ENCODE data around the gene CMIP.

The CMIP gene

GRCh38 chr16:81645925-81646324 is 201.3 kb downstream of the CMIP start:
- FAIRE-seq: no peak

DNA sequence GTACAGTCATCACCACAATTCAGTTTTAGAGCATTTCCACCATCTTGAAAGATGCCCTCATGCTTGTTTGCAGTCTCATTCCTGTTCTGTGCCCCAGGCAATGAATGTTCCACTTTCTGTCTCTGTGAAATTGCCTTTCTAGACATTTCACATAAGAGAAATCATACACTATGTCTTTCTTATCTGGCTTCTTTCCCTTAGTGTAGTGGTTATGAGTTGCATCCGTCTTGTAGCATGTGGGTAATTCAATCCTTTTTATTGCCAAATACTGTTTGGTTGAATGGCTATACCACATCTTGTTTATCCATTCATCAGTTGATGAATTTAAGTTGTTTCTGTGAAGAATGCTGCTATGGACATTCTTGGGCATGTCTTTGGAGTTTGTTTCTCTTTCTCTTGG is 202.0 kb downstream of the CMIP start:
- FAIRE-seq: no peak

DNA sequence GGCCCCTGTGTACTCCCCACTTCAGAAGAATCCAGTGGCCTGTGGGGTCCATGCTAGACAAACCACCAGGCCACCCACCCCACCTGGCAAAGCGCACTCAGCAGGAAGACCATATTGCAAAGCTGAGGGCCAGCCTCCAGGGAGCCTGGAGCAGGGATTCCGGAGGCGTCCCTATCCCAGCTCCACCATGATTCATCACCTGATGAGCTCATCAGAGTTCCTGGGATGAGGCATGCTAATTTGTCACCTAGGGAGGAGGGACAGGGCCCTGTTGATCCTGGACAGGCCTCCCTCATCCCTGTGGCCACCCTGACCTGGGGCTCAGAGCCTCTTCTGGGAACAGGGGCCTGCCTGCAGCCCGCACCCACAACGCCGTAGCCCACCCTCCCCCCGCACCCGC is 202.9 kb downstream of the CMIP start:
- FAIRE-seq: no peak

DNA sequence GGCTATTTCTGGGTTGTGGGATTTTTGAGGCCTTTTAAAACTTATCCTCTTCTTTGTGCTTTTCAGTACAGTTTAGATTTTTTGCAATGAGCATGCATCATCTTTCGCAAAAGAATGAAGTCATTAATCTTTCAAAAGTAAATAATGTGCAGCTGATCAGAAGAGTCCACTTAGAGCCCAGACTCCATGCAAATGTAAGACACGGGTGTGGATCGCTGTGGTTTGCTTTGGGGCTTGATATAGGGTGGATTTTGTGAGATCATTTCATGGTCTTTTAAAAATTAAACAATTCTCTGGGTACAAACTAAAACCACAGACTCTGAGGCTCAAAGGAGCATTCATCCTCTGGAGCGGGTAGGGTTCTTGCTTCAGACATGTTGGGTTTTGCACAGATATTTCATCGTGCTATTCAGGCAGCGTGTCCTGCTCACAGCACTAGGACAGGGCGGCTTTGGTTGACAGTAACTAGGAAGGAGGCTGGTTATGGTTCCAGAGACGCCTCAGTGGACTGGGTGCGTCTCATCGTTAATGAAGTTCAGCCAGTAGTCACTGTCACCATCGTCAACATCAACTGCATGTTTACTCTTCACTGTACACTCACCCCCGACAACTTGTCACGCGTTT is 205.1 kb downstream of the CMIP start:
- no peak for FAIRE-seq

DNA sequence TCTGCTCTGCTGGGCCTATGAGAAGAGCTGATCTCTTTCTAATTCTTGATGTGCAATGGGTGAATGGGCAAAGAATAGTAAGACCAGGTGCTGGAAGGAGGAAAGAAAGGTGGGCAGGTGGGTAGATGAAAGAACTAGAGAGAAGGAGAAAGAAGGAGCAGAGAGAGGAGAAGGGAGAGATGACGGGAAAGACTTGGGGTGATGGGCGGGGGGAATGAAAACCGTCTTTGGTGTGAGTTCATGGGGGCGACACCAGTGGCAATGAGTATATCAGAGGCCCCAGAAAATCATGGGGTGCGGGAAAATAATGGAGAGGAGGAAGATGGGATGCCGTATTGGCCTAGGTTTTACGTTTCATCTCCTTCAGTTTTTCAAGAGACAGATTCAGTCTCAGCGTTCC is 205.7 kb downstream of the CMIP start:
- no peak for FAIRE-seq

- no peak for FAIRE-seq
Measured at GRCh38 chr16:81650982-81651562, 206.5 kb downstream of the CMIP start.

DNA sequence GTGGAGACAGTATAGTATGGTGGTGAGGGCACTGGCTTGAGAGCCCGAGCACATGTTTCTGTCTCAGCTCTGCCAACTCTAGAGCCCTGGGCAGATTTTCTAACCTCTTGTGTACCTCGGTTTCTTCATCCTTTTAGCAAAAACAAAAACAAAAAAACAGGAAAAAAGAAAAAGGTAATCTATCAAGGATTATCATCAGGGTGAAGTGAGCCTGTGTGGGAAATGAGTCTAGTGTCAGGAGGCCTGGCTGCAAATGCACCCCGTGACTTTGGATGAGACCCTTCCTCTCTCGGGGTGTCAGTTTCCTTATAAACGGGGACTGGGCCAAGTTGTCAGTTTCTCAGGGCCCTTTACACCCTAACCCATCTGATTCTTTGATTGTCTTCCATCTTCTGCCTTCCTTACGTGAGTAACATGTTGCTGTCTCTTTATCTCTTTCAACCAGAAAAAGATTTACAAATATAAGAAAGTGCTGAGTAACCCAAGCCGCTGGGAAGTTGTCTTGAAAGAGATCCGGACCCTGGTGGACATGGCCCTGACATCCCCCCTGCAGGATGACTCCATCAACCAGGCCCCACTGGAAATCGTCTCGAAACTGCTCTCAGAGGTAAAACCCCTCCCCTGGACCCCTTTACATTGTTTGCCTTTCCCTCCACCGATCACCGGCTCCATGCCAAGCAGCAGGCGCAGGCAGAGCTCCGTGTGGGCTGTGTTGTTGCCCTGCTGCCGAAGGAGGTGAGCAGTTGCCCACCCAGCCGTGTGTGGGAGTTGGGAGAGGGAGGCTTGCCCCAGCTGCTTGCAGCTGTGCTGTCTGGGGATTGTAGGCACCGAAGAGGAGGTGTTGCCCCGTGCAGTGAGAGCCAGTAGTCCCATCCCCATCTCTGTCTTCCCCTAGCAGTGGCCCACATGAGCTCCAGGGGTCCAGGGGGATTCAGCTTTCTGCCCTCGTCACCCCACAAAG is 207.4 kb downstream of the CMIP start:
- FAIRE-seq: no peak

DNA sequence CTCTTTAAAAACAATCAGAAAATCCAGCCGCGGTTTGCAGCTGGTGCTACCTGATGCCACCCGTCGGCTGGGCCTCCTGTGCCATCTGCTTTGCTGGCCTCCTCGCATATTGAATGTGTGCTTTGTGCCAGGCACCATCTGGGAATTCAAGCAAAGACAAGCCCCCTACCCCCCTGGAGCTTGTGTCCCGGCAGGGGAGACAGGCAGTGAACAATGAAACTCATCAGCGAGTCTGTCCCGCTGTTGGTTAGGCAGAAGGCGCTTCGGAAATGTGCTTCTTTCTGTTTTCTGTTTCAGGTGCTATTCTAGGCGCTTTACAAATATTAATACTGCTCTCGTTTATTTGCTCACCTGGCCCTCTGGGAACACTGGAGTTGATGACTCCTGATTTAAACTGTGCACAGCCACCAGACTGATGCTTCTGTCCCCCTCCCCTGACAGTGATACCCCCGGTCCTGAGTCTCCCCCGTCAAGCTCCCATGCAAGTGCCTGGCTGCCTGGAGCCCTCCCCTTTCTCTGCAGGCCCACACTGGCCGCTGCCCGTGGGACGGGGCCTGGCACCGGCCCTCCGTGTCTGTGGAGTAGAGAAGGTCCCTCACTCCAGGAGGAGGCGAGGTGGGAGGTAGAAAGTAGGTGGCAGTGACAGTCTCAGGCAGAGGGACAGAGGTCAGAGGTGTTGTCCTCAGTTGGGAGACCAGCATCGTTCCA is 208.3 kb downstream of the CMIP start:
- no peak for FAIRE-seq

- FAIRE-seq: no peak
Measured at GRCh38 chr16:81654346-81654745, 209.7 kb downstream of the CMIP start.

DNA sequence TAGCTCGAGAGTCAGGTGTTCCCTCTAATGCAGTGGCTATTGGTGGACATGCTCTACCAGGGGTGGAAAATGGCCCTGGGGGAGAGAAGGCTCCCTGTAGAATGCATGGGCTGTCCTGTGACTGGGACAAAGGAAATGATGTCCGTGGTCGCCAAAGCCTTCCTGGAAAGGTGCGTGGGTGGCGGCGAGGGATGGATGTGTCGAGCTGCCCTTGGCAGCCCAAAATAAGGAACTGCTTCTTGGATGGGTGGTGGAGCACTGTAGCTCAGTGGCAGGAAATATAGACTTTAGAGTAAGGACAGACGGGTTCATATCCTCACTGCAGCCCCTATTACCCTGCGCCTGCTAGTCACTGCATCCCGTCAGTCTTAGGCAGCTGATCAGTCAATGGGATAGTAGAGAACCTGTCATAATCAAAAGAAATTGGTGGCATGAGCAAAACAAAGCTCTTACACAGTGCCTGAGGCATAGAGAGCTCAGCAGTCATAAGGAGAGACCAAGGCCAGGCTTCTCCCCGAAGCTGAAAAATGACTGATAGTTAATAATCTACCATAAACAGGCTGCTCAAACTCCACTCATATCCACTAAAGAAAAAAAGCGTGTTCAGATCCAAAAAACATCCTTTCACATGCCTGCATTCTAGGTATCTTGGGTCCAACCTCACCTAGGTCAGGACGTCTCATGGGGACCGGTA is 211.0 kb downstream of the CMIP start:
- FAIRE-seq: no peak

- FAIRE-seq: no peak
Measured at GRCh38 chr16:81657224-81657623, 212.6 kb downstream of the CMIP start.

GRCh38 chr16:81657781-81658180 is 213.2 kb downstream of the CMIP start:
- FAIRE-seq: no peak

DNA sequence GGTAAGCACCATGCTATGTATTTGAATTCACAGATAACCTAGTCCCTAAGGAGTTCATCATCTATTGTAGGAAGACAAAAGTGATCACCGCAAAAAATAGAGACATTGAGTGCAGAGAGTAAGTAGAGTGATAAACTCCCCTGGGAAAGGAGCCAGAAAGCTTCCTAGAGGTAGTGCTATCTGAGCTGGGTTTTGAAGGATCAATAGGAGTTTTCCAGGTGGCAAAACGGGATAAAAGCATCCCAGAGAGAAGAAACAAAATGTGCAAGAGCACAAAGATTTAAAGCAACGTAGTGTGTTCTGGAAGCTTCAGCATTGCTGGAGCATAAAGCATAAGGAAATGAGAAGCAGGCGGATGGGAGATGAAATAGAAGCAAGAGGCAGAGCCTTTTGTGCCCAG is 213.8 kb downstream of the CMIP start:
- FAIRE-seq: no peak

DNA sequence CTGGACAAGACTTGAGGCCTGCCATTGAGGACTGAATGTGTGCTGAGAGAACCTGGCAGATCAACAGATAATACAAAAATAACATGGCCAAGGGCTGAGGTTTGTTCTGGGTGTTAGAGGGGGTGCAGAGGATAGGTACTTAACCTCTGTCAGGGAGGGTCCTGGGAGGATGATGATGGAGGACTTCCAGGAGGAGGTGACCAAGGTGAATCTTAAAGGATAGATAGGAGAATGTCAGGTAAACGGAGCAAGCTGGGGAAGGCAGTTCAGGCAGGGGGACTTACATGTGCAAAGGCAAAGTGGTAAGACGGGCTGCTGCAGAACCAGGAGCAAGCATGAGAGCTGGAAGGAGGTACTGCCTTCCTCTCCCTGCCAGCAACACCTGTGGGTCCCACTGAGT is 214.6 kb downstream of the CMIP start:
- FAIRE-seq: no peak

GRCh38 chr16:81661082-81661481 is 216.5 kb downstream of the CMIP start:
- FAIRE-seq: no peak

DNA sequence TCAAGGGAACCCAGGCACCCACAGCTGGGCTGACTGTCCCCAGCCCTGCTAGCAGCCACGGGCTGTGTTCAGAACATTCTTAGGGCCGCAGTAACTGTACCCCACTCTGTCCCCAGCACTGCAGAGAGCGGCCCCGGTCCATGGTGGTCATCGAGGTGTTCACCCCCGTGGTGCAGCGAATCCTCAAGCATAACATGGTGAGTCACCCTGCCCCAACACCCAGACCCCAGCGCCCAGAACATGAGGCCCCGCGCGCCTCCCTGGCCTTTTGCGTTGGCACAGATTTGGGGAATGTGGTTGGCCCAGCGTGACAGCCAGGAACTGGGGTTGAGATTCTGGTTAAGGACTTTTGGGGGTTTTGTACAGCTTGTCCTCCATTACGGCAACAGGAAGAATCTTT is 219.5 kb downstream of the CMIP start:
- no peak for FAIRE-seq

DNA sequence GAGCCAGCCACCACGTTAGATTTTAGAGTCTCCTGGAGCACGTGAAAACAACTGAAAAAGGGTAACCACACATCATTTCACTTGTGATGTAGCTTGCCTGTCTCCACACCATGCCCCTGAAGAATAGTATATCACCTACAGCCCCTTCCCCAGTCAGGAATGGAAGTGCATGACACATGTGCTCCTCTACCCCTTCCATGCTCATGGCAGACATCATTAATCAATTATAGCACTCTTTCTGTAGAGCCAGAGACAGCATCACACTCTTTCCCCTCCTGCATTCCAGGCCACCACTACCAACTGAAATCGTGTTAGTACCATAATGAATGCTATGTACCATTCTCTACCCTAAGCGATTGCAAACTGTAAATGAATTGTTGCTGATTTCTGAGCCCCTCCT is 221.0 kb downstream of the CMIP start:
- FAIRE-seq: no peak

GRCh38 chr16:81666113-81666512 is 221.5 kb downstream of the CMIP start:
- FAIRE-seq: no peak

DNA sequence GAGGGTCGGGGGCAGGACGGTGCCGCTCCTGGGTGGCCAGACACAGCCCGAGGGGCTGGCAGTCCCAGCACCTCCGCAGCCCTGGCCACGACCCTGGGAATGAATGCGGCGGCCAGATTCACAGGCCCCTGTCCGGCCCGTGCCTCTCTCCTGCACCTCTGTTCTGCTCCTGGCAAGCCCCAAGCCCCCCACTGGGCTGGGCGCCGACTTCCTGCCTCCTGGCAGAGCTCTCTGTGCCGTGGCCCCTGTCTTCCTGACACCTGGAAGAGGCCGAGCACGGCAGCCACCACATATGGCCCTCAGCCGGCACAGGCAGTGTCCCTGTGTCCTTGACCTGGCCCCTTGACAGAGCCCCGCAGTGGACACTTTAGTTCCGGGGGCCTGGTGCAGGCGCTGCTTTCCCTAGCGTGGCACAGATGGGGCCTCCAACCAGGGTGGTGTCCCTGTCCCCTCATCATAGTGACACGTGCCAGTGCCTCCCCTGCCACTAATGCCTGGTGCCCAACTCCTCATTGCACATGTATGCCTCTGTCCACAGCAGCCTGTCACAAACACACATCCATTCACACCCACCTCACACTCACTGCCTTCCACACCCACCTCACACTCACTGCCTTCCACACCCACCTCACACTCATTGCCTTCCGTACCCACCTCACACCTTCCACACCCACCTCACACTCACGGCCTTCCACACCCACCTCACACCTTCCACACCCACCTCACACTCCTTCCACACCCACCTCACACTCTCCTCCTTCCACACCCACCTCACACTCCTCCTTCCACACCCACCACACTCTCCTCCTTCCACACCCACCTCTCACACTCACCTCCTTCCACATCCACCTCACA is 223.9 kb downstream of the CMIP start:
- FAIRE-seq: no peak

DNA sequence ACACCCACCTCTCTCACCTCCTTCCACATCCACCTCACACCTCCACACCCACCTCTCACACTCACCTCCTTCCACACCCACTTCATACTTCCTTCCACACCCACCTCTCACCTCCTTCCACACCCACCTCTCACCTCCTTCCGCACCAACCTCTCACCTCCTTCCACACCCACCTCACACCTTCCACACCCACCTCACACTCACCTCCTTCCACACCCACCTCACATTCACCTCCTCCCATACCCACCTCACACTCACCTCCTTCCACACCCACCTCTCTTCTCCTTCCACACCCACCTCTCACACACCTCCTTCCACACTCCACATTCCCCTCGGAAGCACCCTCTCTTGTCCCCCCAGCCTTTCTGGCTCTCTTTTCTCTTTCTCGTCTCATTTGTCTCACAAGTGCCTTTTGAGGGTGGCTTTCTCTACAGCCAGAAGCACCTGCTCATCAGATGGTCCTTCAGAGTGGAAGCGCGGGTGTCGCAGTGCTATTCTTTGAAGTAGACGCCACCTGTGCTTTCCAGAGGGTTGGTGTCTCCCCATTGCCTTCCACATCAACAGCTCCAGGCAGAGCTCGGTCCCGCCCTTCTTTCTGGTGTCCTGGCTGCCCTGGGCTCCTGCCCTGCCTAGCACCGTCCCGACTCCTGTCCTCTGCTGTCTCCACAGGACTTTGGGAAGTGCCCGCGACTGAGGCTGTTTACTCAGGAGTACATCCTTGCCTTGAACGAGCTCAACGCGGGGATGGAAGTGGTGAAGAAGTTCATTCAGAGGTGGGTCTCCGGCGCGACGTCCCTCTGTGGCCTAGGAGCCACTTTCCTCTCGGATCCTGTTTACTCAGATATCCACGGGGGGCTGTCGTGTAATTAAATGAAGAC is 225.1 kb downstream of the CMIP start:
- no peak for FAIRE-seq
